ENCODE data around the gene C21orf91.

The C21orf91 gene

DNA sequence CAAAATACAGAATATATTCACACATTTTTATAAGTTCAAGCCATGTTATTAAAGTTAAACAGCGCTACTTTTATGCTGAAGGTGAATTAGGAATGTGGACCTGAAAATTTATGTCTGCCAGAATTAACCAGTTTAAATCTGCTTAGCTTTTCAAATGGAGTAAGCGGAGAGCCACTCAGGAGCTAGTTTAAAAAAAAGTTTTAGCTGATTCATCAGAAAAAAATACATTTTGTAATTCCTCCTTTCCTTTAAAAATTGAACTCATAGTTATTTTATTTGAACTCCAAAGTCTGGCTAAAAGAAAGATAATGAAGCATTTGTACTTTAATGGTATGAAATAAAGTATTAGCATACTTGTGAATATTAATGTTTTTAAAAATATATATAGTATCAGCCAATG is 21.2 kb downstream of the C21orf91 start:
- H3K27ac ChIP-seq = no peak overlapping the region
- TF ChIP-seq, protein P1, sequence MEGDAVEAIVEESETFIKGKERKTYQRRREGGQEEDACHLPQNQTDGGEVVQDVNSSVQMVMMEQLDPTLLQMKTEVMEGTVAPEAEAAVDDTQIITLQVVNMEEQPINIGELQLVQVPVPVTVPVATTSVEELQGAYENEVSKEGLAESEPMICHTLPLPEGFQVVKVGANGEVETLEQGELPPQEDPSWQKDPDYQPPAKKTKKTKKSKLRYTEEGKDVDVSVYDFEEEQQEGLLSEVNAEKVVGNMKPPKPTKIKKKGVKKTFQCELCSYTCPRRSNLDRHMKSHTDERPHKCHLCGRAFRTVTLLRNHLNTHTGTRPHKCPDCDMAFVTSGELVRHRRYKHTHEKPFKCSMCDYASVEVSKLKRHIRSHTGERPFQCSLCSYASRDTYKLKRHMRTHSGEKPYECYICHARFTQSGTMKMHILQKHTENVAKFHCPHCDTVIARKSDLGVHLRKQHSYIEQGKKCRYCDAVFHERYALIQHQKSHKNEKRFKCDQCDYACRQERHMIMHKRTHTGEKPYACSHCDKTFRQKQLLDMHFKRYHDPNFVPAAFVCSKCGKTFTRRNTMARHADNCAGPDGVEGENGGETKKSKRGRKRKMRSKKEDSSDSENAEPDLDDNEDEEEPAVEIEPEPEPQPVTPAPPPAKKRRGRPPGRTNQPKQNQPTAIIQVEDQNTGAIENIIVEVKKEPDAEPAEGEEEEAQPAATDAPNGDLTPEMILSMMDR (conservative IDR thresholded peaks at IDR 0.05) = no peak

DNA sequence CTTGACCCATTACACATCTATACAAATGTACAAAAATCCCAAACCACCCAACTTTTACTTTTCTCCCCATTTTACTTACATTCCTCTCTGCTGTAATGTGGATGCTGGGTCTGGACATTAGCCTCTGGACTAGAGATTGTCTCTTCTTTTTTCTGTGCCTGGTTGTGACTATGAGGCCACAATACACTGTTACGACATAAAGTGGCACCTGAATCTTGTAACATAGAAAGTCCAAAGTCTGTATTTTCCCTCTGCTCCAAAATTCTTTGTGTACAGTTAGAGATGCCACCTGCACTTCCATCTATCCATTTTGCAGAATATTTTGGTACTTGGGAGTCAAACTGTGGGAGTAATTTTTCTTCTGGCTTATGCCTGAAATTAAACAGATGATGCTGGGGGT is 22.7 kb downstream of the C21orf91 start:
- no peak overlapping the region for H3K27ac ChIP-seq
- TF ChIP-seq, protein P1 (conservative IDR thresholded peaks at IDR 0.05) = no peak

DNA sequence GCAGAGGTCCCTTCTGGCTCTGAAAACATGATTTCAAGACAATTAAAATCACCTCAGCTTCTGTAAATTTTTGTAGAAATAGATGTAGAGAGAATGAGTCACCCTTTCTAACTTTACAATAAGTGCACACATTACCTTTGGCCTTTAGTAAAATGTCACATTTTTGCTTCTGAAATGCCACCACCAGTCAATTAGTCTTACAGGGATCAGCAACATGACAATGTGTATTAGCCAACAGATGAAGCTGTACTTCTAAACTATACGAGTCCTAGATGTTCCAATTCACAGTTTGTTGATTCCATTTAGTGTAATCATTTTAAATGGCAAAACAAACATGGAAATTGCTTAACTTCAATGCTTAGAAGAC is 23.1 kb downstream of the C21orf91 start:
- H3K27ac ChIP-seq = no peak overlapping the region
- TF ChIP-seq, protein P1 (conservative IDR thresholded peaks at IDR 0.05) = no peak

DNA sequence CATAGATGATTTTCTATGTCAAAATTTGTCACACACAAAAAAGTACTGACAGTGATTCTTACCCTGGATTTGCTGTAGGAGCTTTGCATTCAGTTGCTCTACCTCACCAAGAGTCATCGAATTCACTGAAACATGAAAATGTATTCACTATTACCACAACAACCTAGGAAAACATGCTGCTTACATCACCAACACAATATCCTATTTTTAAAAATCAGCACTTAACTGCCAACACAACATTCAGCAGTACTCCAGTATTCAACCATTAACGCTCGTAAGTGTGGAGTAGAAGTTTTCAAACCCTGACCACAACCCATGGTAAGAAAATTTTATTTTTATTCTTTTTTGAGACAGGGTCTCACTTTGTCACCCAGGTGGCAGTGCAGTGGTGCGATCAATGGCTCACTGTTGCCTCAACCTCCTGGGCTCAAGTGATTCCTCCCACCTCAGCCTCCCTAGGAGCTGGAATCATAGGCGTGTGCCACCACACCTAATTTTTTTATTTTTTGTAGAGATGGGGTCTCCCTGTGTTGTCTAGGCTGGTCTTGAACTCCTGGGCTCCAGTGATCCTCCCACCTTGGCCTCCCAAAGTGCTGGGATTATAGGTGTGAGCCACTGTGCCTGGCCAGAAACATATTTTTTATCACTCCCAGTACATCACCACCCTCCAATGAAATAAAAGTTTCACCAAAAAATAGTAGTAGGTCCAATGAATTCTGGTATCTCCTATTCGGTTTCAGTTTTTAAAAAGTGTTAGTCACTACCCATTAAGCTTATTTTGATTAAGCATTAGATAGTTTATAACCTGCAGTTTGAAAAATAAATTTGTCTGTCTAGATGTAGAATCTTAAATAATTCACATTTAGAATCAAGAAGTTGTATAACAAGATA is 23.8 kb downstream of the C21orf91 start:
- TF ChIP-seq, protein P1 (conservative IDR thresholded peaks at IDR 0.05) = no peak
- H3K27ac ChIP-seq = no peak overlapping the region

DNA sequence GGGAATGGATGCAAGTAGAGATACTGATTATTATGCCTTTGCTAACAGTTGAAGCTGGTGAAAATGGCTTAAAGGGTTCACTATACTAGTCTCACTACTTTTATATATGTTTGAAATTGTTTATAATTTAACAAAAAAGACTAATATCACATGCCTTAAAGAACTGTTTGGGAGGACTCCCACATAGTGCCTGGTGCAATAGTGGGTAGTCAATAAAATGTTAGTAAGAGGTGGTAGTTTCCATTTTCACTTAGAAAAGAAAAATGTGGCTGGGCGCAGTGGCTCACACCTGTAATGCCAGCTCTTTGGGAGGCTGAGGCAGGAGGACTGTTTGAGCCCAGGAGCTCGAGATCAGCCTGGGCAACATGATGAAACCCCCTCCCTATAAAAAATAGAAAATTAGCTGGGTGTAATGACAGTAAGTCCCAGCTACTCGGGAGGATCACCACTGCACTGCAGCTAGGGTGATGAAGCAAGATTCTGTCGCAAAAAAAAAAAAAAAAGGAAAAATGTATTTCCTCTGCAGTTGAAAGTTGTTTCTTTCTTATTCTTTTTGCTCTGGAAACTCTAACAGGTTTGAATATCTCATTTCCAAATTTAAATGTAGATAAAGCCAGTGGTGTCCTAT is 24.5 kb downstream of the C21orf91 start:
- TF ChIP-seq, protein P1 (conservative IDR thresholded peaks at IDR 0.05) = no peak
- no peak overlapping the region for H3K27ac ChIP-seq

DNA sequence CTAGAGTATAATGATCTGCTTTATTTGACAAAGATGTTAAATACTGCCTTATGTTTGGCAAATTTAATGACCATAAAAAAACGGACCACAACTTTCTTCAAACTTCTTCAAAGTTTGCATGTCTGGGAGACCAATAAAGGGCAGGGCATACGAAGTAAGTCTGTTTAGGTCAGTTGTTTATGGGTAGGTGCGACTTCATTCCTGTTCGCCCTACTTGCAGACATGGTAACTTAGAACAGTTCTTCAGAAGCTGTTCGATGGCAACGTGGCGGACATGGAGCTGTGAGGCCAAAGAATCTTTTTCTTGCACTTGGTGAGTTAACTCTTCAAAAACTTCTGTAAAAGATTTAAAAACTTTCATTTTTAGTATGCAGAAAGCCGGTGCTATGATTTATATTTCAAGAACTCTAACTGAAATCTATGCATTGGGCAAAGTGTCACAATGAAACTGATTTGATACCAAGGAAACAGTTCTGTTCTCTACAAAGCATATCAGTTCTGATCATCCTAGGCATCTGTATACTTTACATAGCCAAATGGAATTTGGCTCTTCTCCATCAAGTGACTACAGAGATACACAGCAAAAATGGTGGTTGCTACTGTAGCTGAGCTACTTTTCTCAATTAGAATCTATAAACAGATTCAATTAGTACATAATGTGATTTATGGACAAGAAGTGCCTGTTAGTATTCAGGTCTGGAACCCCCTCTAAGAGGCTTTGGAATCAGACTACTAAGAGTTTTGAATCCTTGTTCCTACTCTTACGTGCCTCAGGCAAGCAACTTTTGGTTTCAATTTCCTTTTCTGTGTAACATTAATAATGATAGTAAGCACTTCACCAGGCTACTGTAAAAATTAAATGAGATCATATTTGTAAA is 25.7 kb downstream of the C21orf91 start:
- TF ChIP-seq, protein P1 (conservative IDR thresholded peaks at IDR 0.05) = no peak
- no peak overlapping the region for H3K27ac ChIP-seq

DNA sequence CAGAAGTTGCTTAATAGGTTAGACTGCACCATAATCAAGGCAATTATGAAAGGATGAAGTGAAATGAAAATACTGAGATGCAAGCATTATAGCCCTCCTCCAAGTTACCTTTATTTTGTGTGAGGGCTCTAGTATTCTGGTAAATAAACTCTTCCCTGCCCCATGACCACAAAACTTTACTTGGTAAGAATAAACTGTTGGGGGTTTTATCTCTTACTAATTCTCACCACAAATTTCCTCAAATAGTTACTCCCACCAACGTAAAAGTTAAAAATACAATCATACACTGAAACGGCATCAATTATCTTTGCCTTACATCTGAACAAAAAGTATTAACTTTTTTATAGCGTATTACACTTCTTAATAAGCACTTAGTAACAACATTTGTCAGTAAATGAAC is 29.5 kb downstream of the C21orf91 start:
- no peak overlapping the region for H3K27ac ChIP-seq
- TF ChIP-seq, protein P1 (conservative IDR thresholded peaks at IDR 0.05) = no peak

Data from VCaP (cell line).